ENCODE measurements around the gene ARMC5.
A peak's percentile ranks its signal among the peaks of the same experiment; 100 is the strongest.
"Not testable (repeated sequence)": the region's sequence is repeated elsewhere in the genome, so short reads cannot be mapped to it uniquely, and the experiment has no call there.

ARMC5 gene

DNA sequence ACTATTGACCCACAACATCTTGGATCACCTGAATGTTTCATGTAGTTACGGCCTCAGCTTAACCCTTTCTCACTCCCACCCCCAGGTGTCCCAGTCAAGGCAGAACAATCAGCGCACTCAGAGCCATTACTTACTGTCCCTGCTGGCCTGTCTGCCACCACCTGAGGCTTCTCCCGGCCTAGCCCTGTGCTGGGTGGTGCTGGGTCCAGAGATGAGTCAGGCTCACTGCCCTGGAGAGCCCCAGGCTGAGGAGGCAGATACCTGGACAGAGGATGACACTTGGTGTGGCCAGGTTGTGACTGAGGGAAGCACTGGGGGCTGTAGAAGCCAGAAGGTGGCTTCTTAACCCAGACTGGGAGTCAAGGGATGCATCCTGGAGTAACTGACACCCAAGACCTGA, 19.7 kb downstream of the ARMC5 start:
- no peak for DNase-seq

DNA sequence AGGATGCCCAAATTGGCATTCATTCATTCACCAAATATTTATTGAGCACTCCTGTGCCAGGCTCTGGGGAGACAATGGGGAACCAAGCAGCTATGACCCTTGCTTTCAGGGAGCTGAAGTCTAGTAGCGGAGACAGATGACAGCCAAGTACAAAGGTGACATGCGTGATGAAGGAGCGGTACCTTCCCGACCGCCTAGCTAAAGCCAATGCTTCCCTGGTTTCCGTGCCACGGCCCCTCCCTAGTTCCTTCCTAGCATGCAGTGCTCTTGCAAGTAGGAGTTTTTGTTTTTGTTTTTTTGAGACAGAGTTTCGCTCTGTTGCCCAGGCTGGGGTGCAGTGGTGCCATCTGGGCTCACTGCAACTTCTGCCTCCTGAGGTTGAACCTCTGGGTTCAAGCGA, 20.4 kb downstream of the ARMC5 start:
- DNase-seq = no peak

DNA sequence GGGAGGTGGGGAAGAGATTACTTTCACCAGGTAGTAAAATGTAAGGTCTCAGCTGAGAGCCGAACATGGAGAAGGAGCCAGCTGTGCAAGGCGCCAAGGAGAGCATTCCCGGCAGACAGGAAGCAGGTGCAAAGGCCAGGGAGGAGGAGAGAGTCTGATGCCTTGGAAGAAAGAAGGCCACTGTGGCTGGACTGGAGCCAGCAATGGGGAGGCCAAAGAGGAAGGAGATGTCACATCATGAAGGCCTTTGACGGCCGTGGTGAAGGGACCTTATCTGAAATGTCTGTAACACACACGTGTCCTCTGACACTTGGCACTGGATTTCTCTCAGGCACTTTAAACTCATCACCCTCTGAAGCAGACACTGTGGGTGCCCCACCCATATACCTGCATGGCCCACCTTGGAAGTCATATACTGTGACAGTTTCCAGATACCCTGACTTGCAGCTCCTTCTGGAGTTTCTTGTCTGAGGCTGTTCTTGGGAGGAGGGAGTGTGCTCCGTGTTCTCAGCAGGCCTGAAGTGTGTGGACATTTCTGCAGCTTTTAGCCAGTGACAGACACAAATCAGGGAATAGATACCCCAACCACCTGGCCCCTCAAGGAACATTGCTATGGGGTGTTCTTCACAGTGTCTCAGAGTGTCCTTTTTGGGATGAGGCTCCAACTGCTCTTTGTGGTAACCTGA, 21.7 kb downstream of the ARMC5 start:
- DNase-seq = no peak

DNA sequence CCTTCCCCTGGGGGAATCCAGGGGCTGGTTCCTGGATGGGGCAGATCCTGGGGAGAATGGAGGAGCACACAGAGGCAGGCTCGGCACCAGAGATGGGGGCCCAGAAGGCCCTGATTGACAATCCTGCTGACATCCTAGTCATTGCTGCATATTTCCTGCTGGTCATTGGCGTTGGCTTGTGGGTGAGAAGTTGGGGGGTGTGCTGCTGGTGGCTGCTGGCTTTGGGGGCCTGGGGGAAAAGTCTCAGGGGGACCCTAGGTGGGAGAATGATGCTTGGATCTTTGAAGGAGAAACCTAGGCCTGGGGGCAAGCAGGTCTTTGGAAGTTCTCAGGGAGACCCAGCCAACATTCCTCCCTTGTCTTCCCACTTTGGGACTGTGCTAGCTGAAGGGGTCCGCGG, 23.8 kb downstream of the ARMC5 start, which contains the start of gene SLC5A2:
TSS of gene SLC5A2 (plus strand) at position 43 of the 400 bp plus-strand sequence. CDS start at position 57, 14 bp downstream.
- no peak for DNase-seq

DNA sequence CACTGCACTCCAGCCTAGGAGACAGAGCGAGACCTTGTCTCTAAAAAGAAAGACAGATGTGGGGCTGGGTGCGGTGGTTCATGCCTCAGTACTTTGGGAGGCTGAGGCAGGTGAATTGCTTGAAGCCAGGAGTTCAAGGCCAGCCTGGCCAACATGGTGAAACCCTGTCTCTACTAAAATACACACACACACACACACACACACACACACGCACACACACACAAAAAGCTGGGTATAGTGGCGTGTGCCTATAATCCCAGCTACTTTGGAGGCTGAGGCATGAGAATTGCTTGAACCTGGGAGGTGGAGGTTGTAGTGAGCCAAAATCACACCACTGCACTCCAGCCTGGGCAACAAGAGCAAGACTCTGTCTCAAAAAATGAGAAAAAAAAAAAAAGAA, 24.7 kb downstream of the ARMC5 start:
- DNase-seq = not testable (repeated sequence)

DNA sequence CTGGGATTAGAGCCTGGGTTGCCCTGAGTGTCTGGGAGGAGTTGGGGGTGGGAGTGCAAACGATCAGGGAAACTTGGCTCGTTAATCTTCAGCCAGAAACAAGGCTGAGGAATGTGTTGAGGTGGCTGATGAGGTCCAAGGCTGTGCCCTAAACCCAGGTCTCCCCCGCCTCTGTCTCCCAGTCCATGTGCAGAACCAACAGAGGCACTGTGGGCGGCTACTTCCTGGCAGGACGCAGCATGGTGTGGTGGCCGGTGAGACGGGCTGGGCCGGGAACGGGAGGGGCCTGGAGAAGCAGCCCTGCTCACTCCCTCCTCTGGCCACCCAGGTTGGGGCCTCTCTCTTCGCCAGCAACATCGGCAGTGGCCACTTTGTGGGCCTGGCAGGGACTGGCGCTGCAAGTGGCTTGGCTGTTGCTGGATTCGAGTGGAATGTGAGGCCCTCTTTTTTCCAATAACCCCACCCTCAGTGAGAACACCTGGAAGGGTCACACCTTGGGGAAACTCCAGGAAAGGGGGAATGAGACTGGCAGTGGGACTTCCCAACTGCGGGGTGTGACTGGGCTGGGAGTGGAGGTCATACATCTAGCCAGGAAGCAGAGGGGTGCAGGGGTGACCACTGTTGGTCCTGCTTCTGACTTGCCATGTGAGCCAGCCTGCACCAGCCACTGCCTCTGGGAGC, 25.3 kb downstream of the ARMC5 start:
- no peak for DNase-seq

DNA sequence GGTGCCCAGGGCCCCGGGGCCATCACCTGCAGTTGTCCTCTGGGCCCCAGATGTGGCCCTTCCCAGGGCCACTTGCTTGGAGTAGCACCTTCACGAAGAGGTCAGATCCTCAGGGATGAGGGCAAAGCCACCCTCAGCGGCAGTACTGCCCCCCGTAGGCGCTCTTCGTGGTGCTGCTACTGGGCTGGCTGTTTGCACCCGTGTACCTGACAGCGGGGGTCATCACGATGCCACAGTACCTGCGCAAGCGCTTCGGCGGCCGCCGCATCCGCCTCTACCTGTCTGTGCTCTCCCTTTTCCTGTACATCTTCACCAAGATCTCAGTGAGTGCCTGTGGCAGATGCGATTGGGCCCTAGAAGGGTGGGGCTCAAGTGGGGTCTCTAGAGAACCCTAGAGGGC, 26.3 kb downstream of the ARMC5 start:
- DNase-seq = no peak

DNA sequence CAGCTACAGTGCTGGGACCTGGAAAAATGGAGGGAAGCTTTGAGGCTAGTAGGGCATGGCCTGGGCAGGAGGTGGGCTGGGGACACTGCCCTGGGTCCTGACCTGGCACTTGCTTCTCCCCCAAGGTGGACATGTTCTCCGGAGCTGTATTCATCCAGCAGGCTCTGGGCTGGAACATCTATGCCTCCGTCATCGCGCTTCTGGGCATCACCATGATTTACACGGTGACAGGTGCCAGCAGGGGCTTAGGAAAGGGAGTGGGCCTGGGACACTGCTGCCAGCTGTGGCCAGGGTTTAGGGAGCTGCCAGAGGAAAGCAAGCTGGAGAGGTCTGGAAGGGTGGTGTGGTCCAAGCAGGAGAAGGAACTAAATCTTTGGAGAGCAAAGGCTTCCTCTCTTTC, 26.7 kb downstream of the ARMC5 start:
- DNase-seq = no peak

DNA sequence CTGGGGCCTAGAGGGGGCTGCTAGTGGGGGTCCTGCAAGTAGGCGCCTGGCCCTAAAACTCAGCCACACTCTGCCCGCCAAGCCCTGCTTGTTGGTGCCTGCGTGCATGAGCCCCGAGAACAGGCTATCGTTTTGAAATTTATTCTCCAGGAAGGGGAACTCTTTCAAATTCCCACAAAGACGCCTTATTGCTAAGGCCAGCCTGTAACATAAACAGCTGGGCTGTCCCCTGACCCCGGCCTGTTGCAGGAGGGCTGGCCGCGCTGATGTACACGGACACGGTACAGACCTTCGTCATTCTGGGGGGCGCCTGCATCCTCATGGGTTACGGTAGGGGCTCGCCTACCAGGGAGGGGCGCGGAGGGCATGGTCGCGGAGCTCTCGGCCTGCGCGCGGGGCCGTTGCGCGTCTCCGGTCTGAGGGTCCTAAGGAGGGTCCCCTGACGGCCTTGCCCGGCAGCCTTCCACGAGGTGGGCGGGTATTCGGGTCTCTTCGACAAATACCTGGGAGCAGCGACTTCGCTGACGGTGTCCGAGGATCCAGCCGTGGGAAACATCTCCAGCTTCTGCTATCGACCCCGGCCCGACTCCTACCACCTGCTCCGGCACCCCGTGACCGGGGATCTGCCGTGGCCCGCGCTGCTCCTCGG, 27.9 kb downstream of the ARMC5 start:
- no peak for DNase-seq

DNA sequence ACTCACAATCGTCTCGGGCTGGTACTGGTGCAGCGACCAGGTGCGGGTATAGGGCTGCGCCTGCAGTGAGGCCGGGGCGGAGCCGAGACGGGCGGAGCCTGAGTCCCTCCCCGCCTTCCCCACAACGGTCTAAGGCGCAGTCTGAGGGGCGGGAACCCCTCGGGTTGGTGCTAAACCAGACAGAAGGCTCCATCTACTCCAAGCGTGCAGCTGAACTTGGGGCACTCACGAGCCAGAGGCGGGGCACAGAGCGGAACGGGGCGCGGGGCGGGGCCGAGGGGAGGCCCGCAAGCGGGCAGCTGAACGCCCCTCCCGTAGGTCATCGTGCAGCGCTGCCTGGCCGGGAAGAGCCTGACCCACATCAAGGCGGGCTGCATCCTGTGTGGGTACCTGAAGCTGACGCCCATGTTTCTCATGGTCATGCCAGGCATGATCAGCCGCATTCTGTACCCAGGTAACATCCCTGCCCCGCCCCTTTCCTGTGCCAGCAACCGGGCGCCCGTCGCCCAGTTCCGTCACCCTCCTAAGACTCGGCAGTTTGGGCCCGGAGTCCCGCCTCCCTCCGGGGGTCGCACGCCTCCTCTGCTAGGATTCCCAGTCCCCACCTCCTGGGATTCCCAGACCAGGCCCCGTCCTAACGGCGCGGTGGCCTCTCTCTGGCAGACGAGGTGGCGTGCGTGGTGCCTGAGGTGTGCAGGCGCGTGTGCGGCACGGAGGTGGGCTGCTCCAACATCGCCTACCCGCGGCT, 28.6 kb downstream of the ARMC5 start:
- DNase-seq = peak; percentile 76

DNA sequence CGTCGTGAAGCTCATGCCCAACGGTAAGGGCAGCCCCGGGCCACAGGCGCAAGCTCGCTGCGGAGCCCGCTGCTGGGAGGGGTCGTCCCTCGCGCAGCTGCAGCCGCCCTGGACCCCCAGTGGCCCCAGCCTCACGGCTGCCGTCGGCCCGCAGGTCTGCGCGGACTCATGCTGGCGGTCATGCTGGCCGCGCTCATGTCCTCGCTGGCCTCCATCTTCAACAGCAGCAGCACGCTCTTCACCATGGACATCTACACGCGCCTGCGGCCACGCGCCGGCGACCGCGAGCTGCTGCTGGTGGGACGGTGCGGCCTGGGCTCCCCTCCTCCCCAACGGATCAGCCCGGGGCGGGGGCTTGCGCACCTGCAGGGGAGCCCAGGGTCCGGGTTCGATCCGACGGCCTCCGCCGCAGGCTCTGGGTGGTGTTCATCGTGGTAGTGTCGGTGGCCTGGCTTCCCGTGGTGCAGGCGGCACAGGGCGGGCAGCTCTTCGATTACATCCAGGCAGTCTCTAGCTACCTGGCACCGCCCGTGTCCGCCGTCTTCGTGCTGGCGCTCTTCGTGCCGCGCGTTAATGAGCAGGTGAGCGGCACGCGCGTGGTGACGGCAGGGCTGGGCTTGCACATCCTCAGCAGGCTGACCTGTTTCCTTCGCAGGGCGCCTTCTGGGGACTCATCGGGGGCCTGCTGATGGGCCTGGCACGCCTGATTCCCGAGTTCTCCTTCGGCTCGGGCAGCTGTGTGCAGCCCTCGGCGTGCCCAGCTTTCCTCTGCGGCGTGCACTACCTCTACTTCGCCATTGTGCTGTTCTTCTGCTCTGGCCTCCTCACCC, 29.4 kb downstream of the ARMC5 start:
- peak; percentile 57 for DNase-seq

DNA sequence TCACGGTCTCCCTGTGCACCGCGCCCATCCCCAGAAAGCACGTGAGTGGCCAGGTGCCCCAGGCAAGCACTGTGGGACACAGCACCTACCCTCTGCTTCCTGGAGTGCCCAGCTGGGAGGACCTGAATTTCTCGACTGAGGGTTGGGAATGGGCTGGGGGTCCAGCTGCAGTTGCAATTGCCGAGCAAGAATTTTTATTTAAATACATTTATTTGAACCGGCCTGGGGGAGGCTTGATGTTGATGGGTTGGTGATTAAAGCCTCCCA, 29.9 kb downstream of the ARMC5 start:
- DNase-seq = no peak

DNA sequence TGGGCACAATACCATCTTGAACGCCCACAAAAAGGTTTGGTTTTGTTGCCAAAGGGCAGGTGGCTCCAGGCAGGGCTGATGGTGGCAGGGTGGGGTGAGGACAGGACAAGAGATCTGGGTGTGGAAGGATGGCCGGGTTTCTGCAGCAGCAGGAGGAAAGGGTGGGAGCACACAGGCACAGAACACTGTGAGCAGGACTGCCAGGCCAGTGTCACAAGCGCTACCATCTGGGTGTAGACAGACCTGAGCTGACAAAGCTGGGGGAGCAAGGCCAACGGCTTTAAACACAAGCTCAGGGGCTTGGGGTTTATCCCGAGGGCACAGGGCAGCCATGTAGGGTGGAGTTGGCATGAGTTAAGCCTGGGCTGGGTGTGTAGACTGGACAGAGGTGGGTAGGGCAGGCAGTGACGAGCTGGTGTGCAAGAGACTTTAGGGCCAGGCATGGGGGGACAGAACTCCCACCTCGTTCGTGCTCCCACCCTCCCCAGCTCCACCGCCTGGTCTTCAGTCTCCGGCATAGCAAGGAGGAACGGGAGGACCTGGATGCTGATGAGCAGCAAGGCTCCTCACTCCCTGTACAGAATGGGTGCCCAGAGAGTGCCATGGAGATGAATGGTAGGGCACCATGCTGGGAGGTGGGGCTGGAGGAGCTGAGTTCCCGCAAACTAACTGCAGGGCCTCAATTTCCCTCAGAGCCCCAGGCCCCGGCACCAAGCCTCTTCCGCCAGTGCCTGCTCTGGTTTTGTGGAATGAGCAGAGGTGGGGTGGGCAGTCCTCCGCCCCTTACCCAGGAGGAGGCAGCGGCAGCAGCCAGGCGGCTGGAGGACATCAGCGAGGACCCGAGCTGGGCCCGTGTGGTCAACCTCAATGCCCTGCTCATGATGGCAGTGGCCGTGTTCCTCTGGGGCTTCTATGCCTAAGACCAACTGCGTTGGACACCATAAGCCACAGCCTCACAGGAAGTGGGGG, 30.6 kb downstream of the ARMC5 start:
- no peak for DNase-seq

DNA sequence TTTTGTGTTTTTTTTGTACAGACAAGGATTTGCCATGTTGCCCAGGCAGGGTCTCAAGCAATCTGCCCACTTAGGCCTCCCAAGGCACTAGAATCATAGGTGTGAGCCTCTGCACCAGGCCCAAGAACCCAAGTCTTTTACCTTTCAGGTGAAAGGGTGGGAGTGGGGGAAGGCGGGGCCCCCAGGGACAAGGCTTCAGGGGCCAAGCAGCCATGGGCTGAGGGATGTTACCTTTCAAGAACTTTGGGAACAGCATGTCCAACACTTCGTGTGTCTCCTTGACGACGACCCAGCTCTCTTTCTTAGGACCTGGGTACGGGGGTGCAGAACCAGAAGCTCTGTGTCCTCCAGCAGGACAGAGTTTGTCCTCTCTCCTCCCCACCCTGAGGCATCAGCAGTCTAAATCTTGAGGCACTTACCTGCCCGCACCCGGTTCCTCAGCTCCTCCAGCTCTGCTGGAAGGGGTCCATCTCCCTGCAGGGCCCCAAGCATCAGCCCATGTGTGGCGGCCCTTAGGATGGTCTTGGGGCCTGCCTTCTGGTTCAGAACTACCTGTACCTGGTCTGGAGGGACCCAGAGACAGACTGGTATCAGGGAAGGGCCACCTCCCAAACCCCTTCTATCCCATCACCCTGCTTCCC, 32.6 kb downstream of the ARMC5 start:
- no peak for DNase-seq

DNA sequence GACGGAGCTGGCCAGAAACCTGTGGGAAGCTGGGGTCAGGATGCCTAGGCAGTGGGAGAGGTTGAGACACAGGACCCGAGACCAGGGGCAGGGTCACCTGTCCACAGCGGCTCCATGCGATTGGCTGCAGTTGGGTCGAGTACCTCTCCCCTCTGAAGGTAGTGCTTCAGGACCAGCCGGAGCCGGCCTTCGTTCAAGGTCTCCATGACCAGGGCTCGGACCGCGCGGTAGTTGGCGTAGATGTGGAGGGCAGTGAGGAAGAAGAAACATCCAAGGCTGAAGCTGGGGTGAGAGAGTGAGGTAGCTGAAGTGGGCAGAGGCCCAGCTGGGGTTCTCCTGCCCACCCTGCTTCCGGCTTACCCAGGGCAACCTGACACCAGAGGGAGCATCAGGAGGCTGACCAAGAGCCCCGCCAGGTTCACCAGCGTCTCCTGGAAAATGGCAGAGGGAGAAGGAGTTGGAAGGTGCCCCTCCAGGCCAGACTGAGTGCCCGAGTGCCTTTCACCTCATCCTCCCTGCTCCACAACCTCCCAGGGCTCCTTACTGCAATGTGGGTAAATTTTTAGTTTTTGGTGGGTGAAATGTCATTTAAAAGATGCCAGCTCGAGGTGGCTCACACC, 34.3 kb downstream of the ARMC5 start:
- no peak for DNase-seq

DNA sequence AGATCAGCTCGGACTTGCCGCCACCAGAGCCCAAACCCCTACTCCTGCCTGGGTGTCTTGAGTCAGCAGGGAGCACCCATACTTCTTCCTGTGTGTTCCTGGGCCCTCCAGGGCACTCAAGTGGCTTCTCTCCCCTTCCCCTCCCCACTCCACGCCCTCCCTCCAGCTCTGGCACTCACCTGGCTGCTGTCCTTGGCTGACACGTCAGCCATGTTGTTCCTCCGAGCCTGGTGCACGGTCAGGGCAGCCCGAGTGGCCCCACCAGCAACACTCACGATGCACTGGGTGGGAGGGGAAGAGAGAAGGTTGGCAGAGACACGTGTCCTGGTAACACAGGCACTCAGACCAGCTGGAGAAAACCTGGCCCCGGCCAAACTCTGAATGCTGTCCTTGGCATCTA, 37.4 kb downstream of the ARMC5 start:
- no peak for DNase-seq

DNA sequence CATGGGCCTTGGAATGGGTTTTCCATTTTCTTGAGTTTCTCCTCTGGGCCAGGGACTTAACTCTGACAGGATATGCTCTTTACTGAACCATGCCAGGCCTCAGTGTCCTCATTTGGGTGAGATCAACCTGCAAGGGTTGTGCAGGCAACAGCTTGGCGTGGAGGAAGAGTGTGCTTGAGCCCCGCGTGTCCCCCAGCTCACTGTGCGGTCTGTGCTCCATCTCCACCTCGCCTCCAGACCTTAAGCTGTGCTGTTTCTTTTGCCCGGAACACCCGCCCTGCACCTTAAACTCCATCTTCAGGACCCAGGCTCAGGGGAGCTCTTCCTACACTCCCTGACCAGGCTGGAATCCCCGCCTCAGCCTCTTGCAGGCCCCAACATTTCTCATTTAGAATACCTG, 39.2 kb downstream of the ARMC5 start:
- no peak for DNase-seq

DNA sequence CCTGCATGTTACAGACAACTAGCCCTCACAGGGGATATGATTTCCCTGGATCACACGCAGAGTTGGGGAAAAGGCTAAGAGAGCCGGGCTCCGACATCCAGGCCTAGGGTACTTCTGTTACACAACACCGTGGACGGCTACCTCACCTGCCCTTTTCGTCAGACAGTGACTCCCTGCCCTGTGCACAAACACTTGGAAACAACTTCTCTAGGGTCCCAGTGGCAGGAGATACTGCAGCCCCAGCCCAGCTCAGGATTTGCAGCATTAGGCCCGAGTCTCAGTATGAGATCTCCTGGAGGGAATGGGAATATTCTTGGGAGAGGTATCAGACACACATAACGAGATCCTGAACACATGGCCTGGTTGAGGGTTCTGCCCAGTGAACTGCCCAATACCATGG, 40.6 kb downstream of the ARMC5 start:
- no peak for DNase-seq

DNA sequence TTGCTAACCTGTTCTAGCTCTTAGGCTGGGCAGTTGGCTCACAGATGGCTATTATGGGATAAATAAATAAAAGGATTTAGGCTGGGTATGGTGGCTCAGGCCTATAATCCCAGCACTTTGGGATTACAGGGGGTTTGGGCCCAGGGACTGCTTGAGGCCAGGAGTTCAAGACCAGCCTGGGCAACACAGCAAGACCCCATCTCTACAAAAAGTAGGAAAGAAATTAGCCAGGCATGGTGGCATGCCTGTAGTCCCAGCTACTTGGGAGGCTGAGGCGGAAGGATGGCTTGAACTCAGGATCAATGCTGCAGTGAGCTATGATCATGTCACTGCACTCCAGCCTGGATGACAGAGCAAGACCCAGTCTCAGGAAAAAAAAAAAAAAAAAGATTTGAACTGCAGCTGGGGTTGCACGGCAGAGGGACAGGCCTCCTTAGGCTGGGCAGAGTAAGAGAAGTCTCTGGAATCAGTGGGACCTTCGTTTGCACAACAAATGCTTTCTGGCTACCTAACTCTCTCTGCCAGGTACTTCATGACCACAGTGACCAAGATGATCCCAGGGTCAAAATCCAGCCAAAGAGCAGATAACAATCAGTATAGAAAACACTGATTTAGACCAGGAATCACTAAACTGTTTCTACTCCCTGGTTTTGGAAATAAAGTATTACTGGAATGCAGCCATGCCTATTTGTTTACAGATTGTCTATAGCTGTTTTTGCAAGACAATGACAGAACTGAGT, 42.1 kb downstream of the ARMC5 start:
- DNase-seq = no peak

DNA sequence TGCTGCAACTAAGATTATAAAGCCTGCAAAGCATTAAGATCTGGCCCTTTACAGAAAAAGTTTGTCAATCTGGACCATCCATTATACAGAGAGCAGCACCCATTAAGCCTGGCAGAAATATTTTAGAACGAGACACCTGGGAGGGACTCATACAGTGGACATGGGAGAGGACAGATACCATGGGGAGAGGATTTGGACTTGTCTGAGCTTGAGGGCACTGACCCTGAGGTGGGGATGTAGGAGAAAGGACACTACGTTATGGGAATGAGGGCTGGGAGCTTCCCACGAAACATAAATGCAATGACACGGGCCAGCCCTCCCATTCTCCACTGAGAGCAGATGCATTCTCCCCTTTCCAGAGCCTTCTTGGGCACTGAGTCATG, 42.7 kb downstream of the ARMC5 start:
- no peak for DNase-seq
